ENCODE data around the gene TERC. TPM values are rescaled to one million over a fixed set of nuclear protein-coding genes. Genes with fewer than 3 reads are reported as not detected.

Gene TERC
- total and polyA plus RNA-seq, 10 of the 15 experiments (the other 5 are each of a cell fraction or from before 2014, with no cell fraction given), result 0.43 to 125 (median 6.2) TPM; not detected in 4

- no peak for TF ChIP-seq ZBED1 (IDR thresholded peaks at IDR 0.05; ENCODE audit: borderline replicate concordance)
- no peak for TF ChIP-seq MEF2A (IDR thresholded peaks at IDR 0.05; ENCODE audit: insufficient read depth, low read depth, low read length)
- no peak for TF ChIP-seq ETV6 (conservative IDR thresholded peaks at IDR 0.05 in 1 of 2, IDR thresholded peaks at IDR 0.05 in 1 of 2; ENCODE audit: borderline replicate concordance in 1 of 2, low read depth in 1 of 2)
- no peak for TF ChIP-seq RAD21 (IDR thresholded peaks at IDR 0.05; ENCODE audit: insufficient read depth, low read depth, low read length)
- no peak for TF ChIP-seq PAX8 (IDR thresholded peaks at IDR 0.05)
- no peak for TF ChIP-seq SP1 (IDR thresholded peaks at IDR 0.05; ENCODE audit: low read depth, low read length)
- TF ChIP-seq ZNF217 (IDR thresholded peaks at IDR 0.05), result no peak
- TF ChIP-seq RB1 (IDR thresholded peaks at IDR 0.05; ENCODE audit: borderline replicate concordance), result no peak
- no peak for TF ChIP-seq CHD2 (IDR thresholded peaks at IDR 0.05; ENCODE audit: borderline replicate concordance, low read depth, low read length)
- no peak for TF ChIP-seq HDGF (IDR thresholded peaks at IDR 0.05)
- TF ChIP-seq CTCF (IDR thresholded peaks at IDR 0.05 in 2 of 3, conservative IDR thresholded peaks at IDR 0.05 in 1 of 3; ENCODE audit: control insufficient read depth in 2 of 3, extremely low read depth in 1 of 3, insufficient read depth in 1 of 3, low read depth in 3 of 3, low read length in 3 of 3), result no peak
- TF ChIP-seq SREBF2 (IDR thresholded peaks at IDR 0.05; ENCODE audit: low read length), result no peak
- no peak for TF ChIP-seq IRF4 (IDR thresholded peaks at IDR 0.05; ENCODE audit: low read depth, low read length)
- SMC1A ChIA-PET (ENCODE audit: uncharacterized antibody, unreplicated experiment), result no interaction called here
- H2AFZ ChIP-seq (ENCODE audit: control insufficient read depth, low read depth, low read length), result no peak overlapping the region
- no peaks in the 10 kb centered on the region for H3K27me3 ChIP-seq (replicated peaks in 1 of 2; ENCODE audit: control insufficient read depth in 2 of 2, insufficient read depth in 2 of 2, low read length in 1 of 2)
- no peaks in the 10 kb centered on the region for H3K79me2 ChIP-seq (ENCODE audit: control insufficient read depth, insufficient read depth, low read length)
- RAD21 ChIA-PET (ENCODE audit: unreplicated experiment), result no interaction called here
- H3K4me3 ChIP-seq, result no peak overlapping the region
- in situ Hi-C loops (cut with MboI) (no loop called here), intact Hi-C loops (cut with micrococcal nuclease; ENCODE audit: unreplicated experiment) (no loop called here)
- no peak overlapping the region for H3K4me2 ChIP-seq (ENCODE audit: control insufficient read depth, insufficient read depth)
- no peak overlapping the region for H3K9ac ChIP-seq (ENCODE audit: control insufficient read depth, insufficient read depth, low read length)
- H3K36me3 ChIP-seq (ENCODE audit: control insufficient read depth in 2 of 2, insufficient read depth in 2 of 2, low read length in 1 of 2), result peaks cover 0 to 24% of the 10 kb centered on the region in 2 experiments
- ATAC-seq (no peak), DNase-seq (ENCODE audit: low read depth, low spot score) (no peak), FAIRE-seq (no peak)
- over 99% methylated on average over 4 of the region's 4 CpGs for WGBS (ENCODE audit: insufficient coverage, insufficient replicate concordance, low lambda C conversion rate, missing lambda C conversion rate)
- H3K27ac ChIP-seq (ENCODE audit: control insufficient read depth, insufficient read depth), result no peak overlapping the region
- POLR2A ChIA-PET, result no interaction called here
- no TSS peak for BruUV-seq (replicated peaks)
- H3K4me1 ChIP-seq (ENCODE audit: control insufficient read depth, insufficient read depth, low read length), result no peaks in the 10 kb centered on the region
- no peaks in the 10 kb centered on the region for H3K9me3 ChIP-seq (replicated peaks; ENCODE audit: control insufficient read depth, insufficient read depth, low read length)
- no peaks in the 10 kb centered on the region for H4K20me1 ChIP-seq (ENCODE audit: control insufficient read depth, insufficient read depth)
- CTCF ChIA-PET, result no interaction called here
These were observed 22.3 kb upstream of the TERC start for GRCh38 chr3:169787120-169787519.

Measured in GM12878 (cell line).